PFSK-1 (cell line): ENCODE data around the gene SQSTM1.

Source experiments
- SIN3A ChIP-seq: IDR thresholded peaks from 2 replicates; pipeline ENCODE4 v1.6.1; 2012; ENCODE audit warnings: mild to moderate bottlenecking, low read length, moderate library complexity, borderline replicate concordance; ENCODE audit not compliant: insufficient read depth
- TAF1 ChIP-seq: IDR thresholded peaks from 2 replicates; pipeline ENCODE4 v1.6.1; 2012; ENCODE audit warnings: low read length, control low read depth, borderline replicate concordance; ENCODE audit not compliant: insufficient read depth

DNA sequence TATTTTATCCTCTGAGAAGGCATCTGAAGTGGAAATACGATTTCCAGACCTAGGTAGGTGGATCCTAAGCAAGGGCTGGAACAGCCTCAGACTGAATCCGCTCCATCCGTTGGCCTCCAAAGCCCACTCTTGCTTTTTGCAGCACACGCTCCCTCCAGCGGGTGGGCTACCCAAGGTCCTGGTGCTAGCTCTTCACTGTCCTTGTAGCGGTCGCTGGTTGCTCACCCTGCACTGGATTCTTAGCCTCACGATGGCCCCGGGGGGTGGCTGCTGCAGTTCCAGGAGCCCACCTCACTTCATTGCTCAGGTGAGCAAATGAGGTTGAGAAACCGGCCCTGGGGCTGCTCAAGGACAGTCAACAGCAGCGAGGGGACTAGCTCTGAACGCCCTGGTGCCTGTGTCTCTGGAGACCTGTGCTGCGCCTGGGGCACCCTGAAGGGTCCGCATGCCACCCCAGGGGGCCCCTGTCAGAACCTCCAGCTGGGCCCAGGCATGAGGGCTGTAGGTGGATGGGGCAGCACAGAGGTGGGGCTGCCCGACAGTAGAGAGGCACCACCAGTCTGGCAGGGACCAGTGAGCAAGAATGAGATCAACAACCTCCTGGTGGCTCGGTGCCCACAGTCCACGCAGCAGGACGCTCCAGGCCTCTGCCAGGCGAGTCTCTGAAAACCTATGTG, 18.4 kb upstream of the SQSTM1 start:
- TF ChIP-seq SIN3A (no peak), TAF1 (no peak)
